Adrenal gland (tissue), 12 donors: ENCODE results near the gene VWC2L. TPM values are rescaled to one million over a fixed set of nuclear protein-coding genes. Genes with fewer than 3 reads are reported as not detected.

Experiments used
- DNase-seq, 7 donors: peaks; one replicate each; pipeline ENCODE4 v3.0.0-alpha.2; 2019 to 2020
- H3K27ac ChIP-seq, 5 donors: fragments of 200-600 bp; sonication (generic) in 4 of 5; 1 replicate in 3 of 5; 2 replicates in 2 of 5; pipeline versions ENCODE4 v1.5.1 to v1.8.0; 2016 to 2020; ENCODE audit warnings: mild to moderate bottlenecking in 1 of 5
- H3K27me3 ChIP-seq: fragments of 200-600 bp; 2 replicates; pipeline ENCODE4 v1.8.0; 2021
- H3K36me3 ChIP-seq, 2 donors: fragments of 200-600 bp; replicated peaks in 1 of 2; 1 replicate in 1 of 2; 2 replicates in 1 of 2; pipeline versions ENCODE4 v1.5.1 to v1.8.0; 2018 to 2022
- H3K4me1 ChIP-seq, 2 donors: fragments of 200-600 bp; replicated peaks in 1 of 2; 1 replicate in 1 of 2; 2 replicates in 1 of 2; pipeline versions ENCODE4 v1.5.1 to v1.8.0; 2018 to 2021
- H3K4me3 ChIP-seq, 4 donors: fragments of 200-600 bp; sonication (generic) in 3 of 4; one replicate each; pipeline ENCODE4 v1.5.1; 2016 to 2018
- H3K9me3 ChIP-seq, 3 donors: fragments of 200-600 bp; sonication (generic) in 1 of 3; replicated peaks in 1 of 3; 1 replicate in 2 of 3; 2 replicates in 1 of 3; pipeline versions ENCODE4 v1.5.1 to v1.8.0; 2016 to 2021
- POLR2A ChIP-seq, 2 donors: fragments of 450-650 bp; IDR thresholded peaks; one replicate each; pipeline ENCODE4 v1.6.1; 2017; ENCODE audit warnings: antibody characterized with exemption in 2 of 2, mild to moderate bottlenecking in 2 of 2, moderate library complexity in 1 of 2
- WGBS, 4 donors: extraction: QIAGEN DNeasy Blood & Tissue Kit in 2 of 4; methylation state at CpG; one replicate each; pipeline versions ENCODE4 v1.1.5 to v1.1.7; 2013 to 2017; 5-methylcytosine and 5-hydroxymethylcytosine counted together
- intact Hi-C, 2 donors: fragments of 100-400 bp; cut with DNase I; formaldehyde crosslinking; loops; one replicate each; pipeline versions ENCODE4 v1.14.1 to v1.15.0; 2022 to 2023
- polyA plus RNA-seq, 3 donors: library from polyadenylated mRNA; stranded (reverse); fragments of 200-250 nt in 2 of 3; fragments of 350-450 nt in 1 of 3; fragmentation: Illumina TruSeq in 1 of 3; extraction: RNeasy Lipid Tissue Mini Kit (QIAGEN cat#74804) in 1 of 3; gene quantifications; one replicate each; pipeline ENCODE4 v1.2.3, GENCODE V29; 2013 to 2014
- total RNA-seq, 9 donors: library from RNA; depleted of rRNA in 4 of 9; stranded (reverse); fragments of >200 nt in 4 of 9; fragments of 120-200 nt in 1 of 9; fragmentation: NEBNext Ultra II Directional in 1 of 9; extraction: Animal tissue kit (Norgen Biotek cat#: 25700) in 1 of 9; gene quantifications; one replicate each; pipeline versions ENCODE4 v1.1.0 to v1.2.4, GENCODE V29; 2013 to 2023
- TF ChIP-seq, protein P1 (sequence below), 6 experiments: fragments of 450-650 bp in 4 of 6; fragments of 200-600 bp in 2 of 6; sonication (generic) in 1 of 6; IDR thresholded peaks; 1 replicate in 5 of 6; 2 replicates in 1 of 6; pipeline versions ENCODE4 v1.5.1 to v1.8.0; 2016 to 2021; ENCODE audit warnings: antibody characterized with exemption in 6 of 6, mild to moderate bottlenecking in 2 of 6, moderate library complexity in 1 of 6
- donor health status: healthy with polysubstance abuse.
- donor health status: Bipolar disorder and iron deficiency.
- donor health status: DM: yes; HTN: yes; CAD: no.
- donor health status: DM: no; HTN: no; CAD: no.
- donor health status: DM: no; HTN: no; CAD: no.
- donor health status: DM: yes; HTN: yes; CAD: no.

The VWC2L gene
- total and polyA plus RNA-seq, 12 donors, result 0.06 to 0.28 TPM; not detected in 10

DNA sequence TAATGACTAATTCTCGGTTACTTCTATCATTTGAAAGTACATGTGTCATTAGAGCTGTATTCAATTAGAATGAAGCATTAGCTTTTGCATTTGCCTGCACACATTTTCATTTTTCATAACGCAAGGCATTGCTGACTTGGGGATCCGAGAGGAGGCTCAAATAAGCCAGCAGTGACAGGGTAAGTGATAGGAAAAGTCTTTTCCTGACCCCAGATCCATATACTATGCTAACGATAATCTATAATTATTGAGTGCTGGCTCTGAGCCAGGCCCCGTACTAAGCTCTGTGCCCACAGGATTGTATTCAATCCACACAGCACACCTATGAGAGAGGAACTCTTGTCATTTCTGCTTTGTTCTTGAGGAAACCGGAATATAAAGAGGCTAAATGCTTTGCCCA is 168.2 kb downstream of the VWC2L start:
- Histone ChIP-seq H3K4me3 (no peak overlapping the region), H3K27ac (no peak overlapping the region), H3K9me3 (no peaks in the 10 kb centered on the region), H3K36me3 (no peaks in the 10 kb centered on the region), H3K4me1 (no peaks in the 10 kb centered on the region), H3K27me3 (no peaks in the 10 kb centered on the region)
- WGBS, 4 donors, result 59 to 65% (median 61%) methylated on average over 6 of the region's 6 CpGs
- TF ChIP-seq POLR2A (IDR thresholded peaks at IDR 0.05), result no peak
- TF ChIP-seq, protein P1, sequence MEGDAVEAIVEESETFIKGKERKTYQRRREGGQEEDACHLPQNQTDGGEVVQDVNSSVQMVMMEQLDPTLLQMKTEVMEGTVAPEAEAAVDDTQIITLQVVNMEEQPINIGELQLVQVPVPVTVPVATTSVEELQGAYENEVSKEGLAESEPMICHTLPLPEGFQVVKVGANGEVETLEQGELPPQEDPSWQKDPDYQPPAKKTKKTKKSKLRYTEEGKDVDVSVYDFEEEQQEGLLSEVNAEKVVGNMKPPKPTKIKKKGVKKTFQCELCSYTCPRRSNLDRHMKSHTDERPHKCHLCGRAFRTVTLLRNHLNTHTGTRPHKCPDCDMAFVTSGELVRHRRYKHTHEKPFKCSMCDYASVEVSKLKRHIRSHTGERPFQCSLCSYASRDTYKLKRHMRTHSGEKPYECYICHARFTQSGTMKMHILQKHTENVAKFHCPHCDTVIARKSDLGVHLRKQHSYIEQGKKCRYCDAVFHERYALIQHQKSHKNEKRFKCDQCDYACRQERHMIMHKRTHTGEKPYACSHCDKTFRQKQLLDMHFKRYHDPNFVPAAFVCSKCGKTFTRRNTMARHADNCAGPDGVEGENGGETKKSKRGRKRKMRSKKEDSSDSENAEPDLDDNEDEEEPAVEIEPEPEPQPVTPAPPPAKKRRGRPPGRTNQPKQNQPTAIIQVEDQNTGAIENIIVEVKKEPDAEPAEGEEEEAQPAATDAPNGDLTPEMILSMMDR (IDR thresholded peaks at IDR 0.05), result no peak
- intact Hi-C loops, result no loop called here
- no peak for DNase-seq

DNA sequence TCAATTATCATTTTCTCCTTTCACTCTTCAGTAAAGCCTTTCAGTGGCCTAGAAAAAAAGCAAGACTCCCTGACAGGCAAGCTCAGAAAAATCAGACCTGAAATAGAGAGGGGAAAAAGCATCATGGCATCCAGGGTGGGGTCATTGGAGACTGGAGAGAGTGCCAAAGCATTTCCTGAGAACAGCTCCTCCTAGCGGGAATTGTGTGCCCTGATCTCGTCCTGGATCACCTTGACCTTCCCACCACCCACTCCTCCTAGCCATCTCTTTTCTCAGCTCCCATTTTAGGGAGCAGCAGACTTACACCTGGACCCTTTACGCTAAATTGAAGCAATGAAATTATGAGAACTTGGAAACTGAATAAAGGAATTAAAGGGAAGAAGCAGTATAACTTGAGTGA is 176.6 kb downstream of the VWC2L start:
- no peaks in the 10 kb centered on the region for H3K9me3 ChIP-seq
- 40 to 54% (median 42%) methylated on average over 3 of the region's 3 CpGs for WGBS, 4 donors
- intact Hi-C loops, result no loop called here
- no peaks in the 10 kb centered on the region for H3K4me1 ChIP-seq
- H3K27ac ChIP-seq, result no peak overlapping the region
- H3K36me3 ChIP-seq, result no peaks in the 10 kb centered on the region
- DNase-seq, result no peak
- H3K4me3 ChIP-seq, result no peak overlapping the region
- no peak for TF ChIP-seq POLR2A (IDR thresholded peaks at IDR 0.05)
- TF ChIP-seq, protein P1 (IDR thresholded peaks at IDR 0.05), result no peak
- no peaks in the 10 kb centered on the region for H3K27me3 ChIP-seq

- TF ChIP-seq, protein P1 (IDR thresholded peaks at IDR 0.05), result no peak
- no peak for TF ChIP-seq POLR2A (IDR thresholded peaks at IDR 0.05)
- WGBS, 4 donors, result 64 to 76% (median 65%) methylated on average over 1 of the region's 1 CpG
- no peak for DNase-seq
- intact Hi-C loops, result no loop called here
- H3K9me3 ChIP-seq, result no peaks in the 10 kb centered on the region
- no peaks in the 10 kb centered on the region for H3K36me3 ChIP-seq
- no peak overlapping the region for H3K27ac ChIP-seq
- no peaks in the 10 kb centered on the region for H3K27me3 ChIP-seq
- no peaks in the 10 kb centered on the region for H3K4me1 ChIP-seq
- no peak overlapping the region for H3K4me3 ChIP-seq
Measured at GRCh38 chr2:214591366-214591765, 180.5 kb downstream of the VWC2L start.

GRCh38 chr2:214592011-214592410 is 181.2 kb downstream of the VWC2L start:
- H3K27ac ChIP-seq, result no peak overlapping the region
- intact Hi-C loops, result no loop called here
- no peak for DNase-seq
- TF ChIP-seq POLR2A (IDR thresholded peaks at IDR 0.05), result no peak
- TF ChIP-seq, protein P1 (IDR thresholded peaks at IDR 0.05), result no peak
- no peaks in the 10 kb centered on the region for H3K27me3 ChIP-seq
- H3K4me1 ChIP-seq, result no peaks in the 10 kb centered on the region
- no peaks in the 10 kb centered on the region for H3K9me3 ChIP-seq
- H3K4me3 ChIP-seq, result no peak overlapping the region
- no peaks in the 10 kb centered on the region for H3K36me3 ChIP-seq
- WGBS, 4 donors, result 69 to 77% (median 72%) methylated on average over 4 of the region's 4 CpGs
